Measurements from ENCODE around the gene SSTR5.

- no peak for TF ChIP-seq CEBPB (IDR thresholded peaks at IDR 0.05; ENCODE audit: borderline replicate concordance in 1 of 2, low read depth in 2 of 2, low read length in 2 of 2)
- TF ChIP-seq CEBPZ (IDR thresholded peaks at IDR 0.05; ENCODE audit: low read depth, low read length): no peak
Measured at GRCh38 chr16:1101573-1102332, 29.2 kb downstream of the SSTR5 start.

Data from GM12878 (cell line).